Stimulated activated CD8-positive, alpha-beta memory T cell treated with anti-CD3 and anti-CD28 coated beads, Interleukin-4, amount 100 ng/mL, for 24 hours (primary cell): ENCODE results near the gene CDKN2B.

Experiments
- DNase-seq: peaks from one replicate; pipeline ENCODE4 v3.0.0-alpha.2; 2020; ENCODE audit warnings: low read depth

Gene CDKN2B

GRCh38 chr9:22033012-22033630 is 24.0 kb upstream of the CDKN2B start:
- DNase-seq = no peak

- DNase-seq = no peak
Measured at GRCh38 chr9:22031655-22032411, 22.7 kb upstream of the CDKN2B start.

- no peak for DNase-seq
Measured at GRCh38 chr9:22030101-22030598, 21.0 kb upstream of the CDKN2B start.

GRCh38 chr9:22029231-22029630 is 20.1 kb upstream of the CDKN2B start:
- no peak for DNase-seq

- no peak for DNase-seq
Measured at GRCh38 chr9:22028394-22028793, 19.3 kb upstream of the CDKN2B start.

GRCh38 chr9:22026696-22027095 is 17.6 kb upstream of the CDKN2B start:
- DNase-seq = no peak

GRCh38 chr9:22022396-22022795 is 13.3 kb upstream of the CDKN2B start:
- no peak for DNase-seq

GRCh38 chr9:22010866-22011625 is 1.9 kb upstream of the CDKN2B start:
- no peak for DNase-seq

GRCh38 chr9:22009506-22009867 is 382 bp upstream of the CDKN2B start:
- DNase-seq = no peak

- no peak for DNase-seq
Measured at GRCh38 chr9:22008384-22008716, 755 bp downstream of the CDKN2B start.

- DNase-seq = no peak
Measured at GRCh38 chr9:22005702-22006606, 3.2 kb downstream of the CDKN2B start.

- DNase-seq = no peak
Measured at GRCh38 chr9:22005021-22005701, 3.9 kb downstream of the CDKN2B start.

- no peak for DNase-seq
Measured at GRCh38 chr9:22002038-22002437, 7.1 kb downstream of the CDKN2B start.

GRCh38 chr9:21998026-21998425 is 11.1 kb downstream of the CDKN2B start:
- no peak for DNase-seq

- DNase-seq = no peak
Measured at GRCh38 chr9:21997480-21997879, 11.6 kb downstream of the CDKN2B start.

- no peak for DNase-seq
Measured at GRCh38 chr9:21996858-21997257, 12.2 kb downstream of the CDKN2B start.

GRCh38 chr9:21996438-21996837 is 12.7 kb downstream of the CDKN2B start:
- no peak for DNase-seq

GRCh38 chr9:21995666-21996398 is 13.3 kb downstream of the CDKN2B start:
- no peak for DNase-seq

GRCh38 chr9:21995006-21995665 is 14.0 kb downstream of the CDKN2B start:
- DNase-seq = peak; percentile 58

GRCh38 chr9:21994556-21995005 is 14.5 kb downstream of the CDKN2B start, which contains the start of gene CDKN2B-AS1:
TSS of gene CDKN2B-AS1 (plus strand) at chr9:21994791.
- no peak for DNase-seq
